Limb (tissue), 2 donors: Measurements from ENCODE around the gene SNRPD3.
"Not testable (repeated sequence)": the region's sequence is repeated elsewhere in the genome, so short reads cannot be mapped to it uniquely, and the experiment has no call there.

Experiments
- DNase-seq, 2 donors: peaks; one replicate each; pipeline ENCODE4 v3.0.0-alpha.2; 2016; ENCODE audit errors: extremely low spot score in 2 of 2

The SNRPD3 gene

GRCh38 chr22:24591286-24591830, 35.6 kb downstream of the SNRPD3 start:
- no peak for DNase-seq

- no peak for DNase-seq
Measured at GRCh38 chr22:24592058-24592850, 36.5 kb downstream of the SNRPD3 start.

GRCh38 chr22:24592851-24593558, 37.2 kb downstream of the SNRPD3 start, which contains the start of gene LRRC75B:
TSS of gene LRRC75B (minus strand) at chr22:24593073. CDS start at chr22:24593039, 34 bp downstream.
- peak; percentile 61 to 90 for DNase-seq

- DNase-seq: not testable (repeated sequence)
Measured at GRCh38 chr22:24593559-24593835, 37.7 kb downstream of the SNRPD3 start.

- peak in 1 of 2 donors; percentile 33 for DNase-seq
Measured at GRCh38 chr22:24593836-24594568, 38.2 kb downstream of the SNRPD3 start.

- DNase-seq: no peak
Measured at GRCh38 chr22:24594569-24595120, 38.8 kb downstream of the SNRPD3 start.

GRCh38 chr22:24595228-24595627, 39.4 kb downstream of the SNRPD3 start:
- no peak for DNase-seq

GRCh38 chr22:24595863-24596262, 40.1 kb downstream of the SNRPD3 start:
- DNase-seq: no peak

- not testable (repeated sequence) for DNase-seq
Measured at GRCh38 chr22:24597076-24597475, 41.3 kb downstream of the SNRPD3 start.

GRCh38 chr22:24599514-24599913, 43.7 kb downstream of the SNRPD3 start:
- DNase-seq: no peak

GRCh38 chr22:24599958-24600715, 44.3 kb downstream of the SNRPD3 start:
- not testable (repeated sequence) for DNase-seq

- DNase-seq: peak in 1 of 2 donors; percentile 37
Measured at GRCh38 chr22:24601217-24602104, 45.7 kb downstream of the SNRPD3 start.

GRCh38 chr22:24602105-24602749, 46.4 kb downstream of the SNRPD3 start:
- DNase-seq: not testable (repeated sequence)

GRCh38 chr22:24602847-24603769, 47.3 kb downstream of the SNRPD3 start, which contains the start of gene GGT1:
TSS of gene GGT1 (plus strand) at chr22:24603193. CDS start at chr22:24611082, 7,889 bp downstream.
- DNase-seq: peak in 1 of 2 donors; percentile 37

GRCh38 chr22:24603770-24604629, 48.2 kb downstream of the SNRPD3 start:
- DNase-seq: peak in 1 of 2 donors; percentile 36

- not testable (repeated sequence) for DNase-seq
Measured at GRCh38 chr22:24606340-24606739, 50.5 kb downstream of the SNRPD3 start.

GRCh38 chr22:24607429-24607983, 51.7 kb downstream of the SNRPD3 start:
- not testable (repeated sequence) for DNase-seq
